DMS53 (cell line): ENCODE measurements around the gene CHD5.

ENCODE experiments used
- DNase-seq: peaks from one replicate; lab custom pipeline; 2025; lab: John Stamatoyannopoulos, UW

Gene CHD5

GRCh38 chr1:6099787-6100765, 80.0 kb downstream of the CHD5 start:
- DNase-seq: peak; percentile 42

- DNase-seq: no peak
These were observed 80.8 kb downstream of the CHD5 start for GRCh38 chr1:6099297-6099696.

GRCh38 chr1:6098303-6099215, 81.6 kb downstream of the CHD5 start:
- DNase-seq: no peak

- DNase-seq: no peak
These were observed 82.3 kb downstream of the CHD5 start for GRCh38 chr1:6097824-6098223.

- DNase-seq: no peak
These were observed 83.0 kb downstream of the CHD5 start for GRCh38 chr1:6097117-6097595.

- DNase-seq: no peak
These were observed 83.6 kb downstream of the CHD5 start for GRCh38 chr1:6096243-6097116.

- DNase-seq: no peak
These were observed 84.4 kb downstream of the CHD5 start for GRCh38 chr1:6095511-6096242.

- DNase-seq: no peak
These were observed 85.2 kb downstream of the CHD5 start for GRCh38 chr1:6094801-6095505.

- DNase-seq: no peak
These were observed 85.9 kb downstream of the CHD5 start for GRCh38 chr1:6094246-6094645.

GRCh38 chr1:6093611-6094010, 86.5 kb downstream of the CHD5 start:
- DNase-seq: no peak

- DNase-seq: no peak
These were observed 87.0 kb downstream of the CHD5 start for GRCh38 chr1:6093071-6093470.

- no peak for DNase-seq
These were observed 87.9 kb downstream of the CHD5 start for GRCh38 chr1:6092211-6092610.

- no peak for DNase-seq
These were observed 88.4 kb downstream of the CHD5 start for GRCh38 chr1:6091823-6092109.

- no peak for DNase-seq
These were observed 88.9 kb downstream of the CHD5 start for GRCh38 chr1:6090996-6091822.

- no peak for DNase-seq
These were observed 89.8 kb downstream of the CHD5 start for GRCh38 chr1:6090288-6090687.

GRCh38 chr1:6088956-6089355, 91.2 kb downstream of the CHD5 start:
- no peak for DNase-seq

- DNase-seq: no peak
These were observed 92.2 kb downstream of the CHD5 start for GRCh38 chr1:6087958-6088357.

GRCh38 chr1:6087377-6087772, 92.7 kb downstream of the CHD5 start:
- no peak for DNase-seq

GRCh38 chr1:6086762-6087376, 93.3 kb downstream of the CHD5 start:
- DNase-seq: no peak
